ENCODE measurements around the gene BCAS1. TPM values are rescaled to one million over a fixed set of nuclear protein-coding genes. Genes with fewer than 3 reads are reported as not detected.

Gene BCAS1
- total and polyA plus RNA-seq, 2 donors (not counting 3 experiments of a cell fraction or from before 2014, with no cell fraction given): not detected

DNA sequence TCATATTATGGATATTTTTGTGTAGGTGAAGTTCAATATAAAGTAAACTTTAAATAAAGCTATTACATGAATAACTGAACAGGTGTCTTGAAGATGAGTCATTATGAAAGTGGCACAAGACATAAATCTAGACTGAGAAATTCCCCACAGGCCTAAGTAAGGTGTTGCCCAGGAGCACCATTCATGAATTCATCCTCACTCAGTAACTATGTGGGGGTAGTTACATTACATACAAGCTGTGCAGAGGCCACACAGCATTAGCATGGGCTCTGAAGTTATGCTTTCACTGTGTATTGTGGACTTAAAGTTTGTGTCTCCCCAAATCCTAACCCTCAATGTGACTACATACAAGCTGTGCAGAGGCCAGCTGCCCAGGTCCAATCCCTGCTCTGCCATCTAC is 65.9 kb downstream of the BCAS1 start:
- FAIRE-seq (no peak), DNase-seq (ENCODE audit: low read depth, low spot score) (no peak)
- POLR2A ChIA-PET: no interaction called here
- intact Hi-C loops (cut with micrococcal nuclease): no loop called here
- no peak overlapping the region for H3K4me3 ChIP-seq (replicated peaks in 1 of 3; ENCODE audit: insufficient read depth in 1 of 3, low read depth in 1 of 3, low read length in 3 of 3)
- no peak overlapping the region for H3K27ac ChIP-seq (ENCODE audit: insufficient read depth, low read depth, low read length)
- CTCF ChIA-PET: no interaction called here
- no peaks in the 10 kb centered on the region for H3K4me1 ChIP-seq (ENCODE audit: control insufficient read depth, extremely low read depth, insufficient read depth, low read length)
- H3K27me3 ChIP-seq (ENCODE audit: control insufficient read depth in 2 of 2, insufficient read depth in 2 of 2, low read length in 2 of 2): no peaks in the 10 kb centered on the region
- dilution Hi-C loops (cut with MboI; ENCODE audit: extremely low pct_ligation_motif_present, low sequenced_read_pairs): no loop called here
- H3K9me1 ChIP-seq (replicated peaks; ENCODE audit: control insufficient read depth, extremely low read depth, insufficient read depth, low read length): no peaks in the 10 kb centered on the region
- no peak overlapping the region for H3K4me2 ChIP-seq (ENCODE audit: insufficient read depth, low read length)
- H4K20me1 ChIP-seq (replicated peaks; ENCODE audit: control insufficient read depth, extremely low read depth, insufficient read depth, low read length): no peaks in the 10 kb centered on the region
- no peaks in the 10 kb centered on the region for H3K36me3 ChIP-seq (ENCODE audit: control insufficient read depth in 2 of 2, extremely low read depth in 1 of 2, insufficient read depth in 2 of 2, low read length in 2 of 2)
- no peak for TF ChIP-seq POLR2A (IDR thresholded peaks at IDR 0.05; ENCODE audit: low read depth, low read length)
- TF ChIP-seq JUN (IDR thresholded peaks at IDR 0.05; ENCODE audit: borderline replicate concordance, insufficient read depth, insufficient read length, low read depth): no peak
- TF ChIP-seq POLR2AphosphoS5 (IDR thresholded peaks at IDR 0.05; ENCODE audit: insufficient read depth, low read depth, low read length): no peak
- no peak for TF ChIP-seq MYC (IDR thresholded peaks at IDR 0.05; ENCODE audit: low read depth, low read length)
- TF ChIP-seq, protein P1, sequence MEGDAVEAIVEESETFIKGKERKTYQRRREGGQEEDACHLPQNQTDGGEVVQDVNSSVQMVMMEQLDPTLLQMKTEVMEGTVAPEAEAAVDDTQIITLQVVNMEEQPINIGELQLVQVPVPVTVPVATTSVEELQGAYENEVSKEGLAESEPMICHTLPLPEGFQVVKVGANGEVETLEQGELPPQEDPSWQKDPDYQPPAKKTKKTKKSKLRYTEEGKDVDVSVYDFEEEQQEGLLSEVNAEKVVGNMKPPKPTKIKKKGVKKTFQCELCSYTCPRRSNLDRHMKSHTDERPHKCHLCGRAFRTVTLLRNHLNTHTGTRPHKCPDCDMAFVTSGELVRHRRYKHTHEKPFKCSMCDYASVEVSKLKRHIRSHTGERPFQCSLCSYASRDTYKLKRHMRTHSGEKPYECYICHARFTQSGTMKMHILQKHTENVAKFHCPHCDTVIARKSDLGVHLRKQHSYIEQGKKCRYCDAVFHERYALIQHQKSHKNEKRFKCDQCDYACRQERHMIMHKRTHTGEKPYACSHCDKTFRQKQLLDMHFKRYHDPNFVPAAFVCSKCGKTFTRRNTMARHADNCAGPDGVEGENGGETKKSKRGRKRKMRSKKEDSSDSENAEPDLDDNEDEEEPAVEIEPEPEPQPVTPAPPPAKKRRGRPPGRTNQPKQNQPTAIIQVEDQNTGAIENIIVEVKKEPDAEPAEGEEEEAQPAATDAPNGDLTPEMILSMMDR (IDR thresholded peaks at IDR 0.05; ENCODE audit: extremely low read depth in 1 of 2, insufficient read depth in 1 of 2, low read depth in 1 of 2, low read length in 2 of 2): no peak
- TF ChIP-seq, protein P2, sequence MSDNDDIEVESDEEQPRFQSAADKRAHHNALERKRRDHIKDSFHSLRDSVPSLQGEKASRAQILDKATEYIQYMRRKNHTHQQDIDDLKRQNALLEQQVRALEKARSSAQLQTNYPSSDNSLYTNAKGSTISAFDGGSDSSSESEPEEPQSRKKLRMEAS (IDR thresholded peaks at IDR 0.05; ENCODE audit: insufficient read depth, insufficient read length): no peak
- no peak for TF ChIP-seq FOS (IDR thresholded peaks at IDR 0.05; ENCODE audit: borderline replicate concordance, insufficient read depth, low read length)
- TF ChIP-seq EZH2 (IDR thresholded peaks at IDR 0.05; ENCODE audit: borderline replicate concordance, low read depth, low read length, severe bottlenecking): no peak
- no peak for TF ChIP-seq GATA2 (IDR thresholded peaks at IDR 0.05; ENCODE audit: insufficient read depth, insufficient read length, low read depth, low read length)
- no peak overlapping the region for H3K9ac ChIP-seq (replicated peaks; ENCODE audit: extremely low read depth, insufficient read depth, low read length)
- H2AFZ ChIP-seq (ENCODE audit: low read depth, low read length): no peak overlapping the region
- BruUV-seq (replicated peaks): no TSS peak
- no peaks in the 10 kb centered on the region for H3K9me3 ChIP-seq (replicated peaks; ENCODE audit: control insufficient read depth, insufficient read depth, low read length)
- no peaks in the 10 kb centered on the region for H3K79me2 ChIP-seq (ENCODE audit: control insufficient read depth, insufficient read depth, low read length)
